PFSK-1 (cell line): ENCODE results near the gene ABCC8.

ENCODE experiments used
- POLR2AphosphoS5 ChIP-seq: IDR thresholded peaks from 2 replicates; pipeline ENCODE4 v1.6.1; 2012; ENCODE audit warnings: low read depth, mild to moderate bottlenecking, control low read depth, low read length, moderate library complexity
- REST ChIP-seq, 2 experiments: IDR thresholded peaks; 2 replicates each; pipeline versions ENCODE4 v1.6.1 to v1.8.0; 2011 to 2012; ENCODE audit warnings: low read depth in 2 of 2, low read length in 2 of 2, control low read depth in 1 of 2, inconsistent platforms in 1 of 2, mild to moderate bottlenecking in 1 of 2, moderate library complexity in 1 of 2; ENCODE audit not compliant: insufficient read depth in 1 of 2
- SIN3A ChIP-seq: IDR thresholded peaks from 2 replicates; pipeline ENCODE4 v1.6.1; 2012; ENCODE audit warnings: mild to moderate bottlenecking, low read length, moderate library complexity, borderline replicate concordance; ENCODE audit not compliant: insufficient read depth
- TAF1 ChIP-seq: IDR thresholded peaks from 2 replicates; pipeline ENCODE4 v1.6.1; 2012; ENCODE audit warnings: low read length, control low read depth, borderline replicate concordance; ENCODE audit not compliant: insufficient read depth

- TF ChIP-seq POLR2AphosphoS5, result no peak
- TF ChIP-seq REST (IDR thresholded peaks at IDR 0.05; ENCODE audit: insufficient read depth in 1 of 2, low read depth in 2 of 2, low read length in 2 of 2), result no peak
- TF ChIP-seq SIN3A, result no peak
- TF ChIP-seq TAF1, result no peak
Observed at GRCh38 chr11:17368551-17368950, 108.1 kb downstream of the ABCC8 start.
